Measurements from ENCODE around the gene PPARD.
"Not testable (repeated sequence)": the region's sequence is repeated elsewhere in the genome, so short reads cannot be mapped to it uniquely, and the experiment has no call there.

The PPARD gene

GRCh38 chr6:35406711-35407485 is 64.5 kb downstream of the PPARD start:
- no peak for DNase-seq (ENCODE audit: low spot score)

DNA sequence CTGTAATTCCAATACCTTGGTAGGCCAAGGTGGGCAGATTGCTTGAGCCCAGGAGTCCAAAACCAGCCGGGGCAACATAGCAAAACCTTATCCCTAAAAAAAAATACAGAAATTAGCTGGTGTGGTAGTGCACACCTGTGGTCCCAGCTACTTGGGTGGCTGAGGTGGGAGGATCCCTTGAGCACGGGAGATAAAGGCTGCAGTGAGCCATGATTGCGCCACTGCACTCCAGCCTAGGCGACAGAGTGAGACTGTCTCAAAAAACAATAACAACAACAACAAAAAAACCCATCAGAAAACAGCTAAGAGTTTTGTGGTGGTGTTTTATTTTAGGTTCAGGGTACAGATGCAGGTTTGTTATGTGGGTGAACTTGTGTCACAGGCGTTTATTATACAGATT is 66.9 kb downstream of the PPARD start:
- DNase-seq (ENCODE audit: low spot score), result no peak

DNA sequence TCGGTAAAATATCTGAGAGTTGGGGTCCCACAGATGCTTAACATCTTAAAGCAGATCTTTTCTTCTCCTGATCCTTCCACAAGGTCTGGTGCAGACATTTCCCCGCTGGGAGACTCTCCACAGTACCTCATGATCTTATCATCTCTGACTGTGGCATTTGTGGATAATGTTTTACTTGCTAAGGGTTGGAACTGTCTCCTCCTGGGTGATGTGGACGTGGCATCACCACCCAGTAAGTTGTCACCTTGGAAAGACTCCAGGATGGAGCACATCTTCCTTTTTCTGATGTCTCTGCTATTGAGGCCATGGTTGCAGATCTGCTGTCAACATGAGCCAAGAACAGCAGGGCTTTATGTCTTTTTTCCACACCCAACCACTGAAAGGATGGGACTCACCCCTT is 67.8 kb downstream of the PPARD start:
- DNase-seq (ENCODE audit: low spot score), result no peak

GRCh38 chr6:35411066-35411465 is 68.7 kb downstream of the PPARD start:
- no peak for DNase-seq (ENCODE audit: low spot score)

DNA sequence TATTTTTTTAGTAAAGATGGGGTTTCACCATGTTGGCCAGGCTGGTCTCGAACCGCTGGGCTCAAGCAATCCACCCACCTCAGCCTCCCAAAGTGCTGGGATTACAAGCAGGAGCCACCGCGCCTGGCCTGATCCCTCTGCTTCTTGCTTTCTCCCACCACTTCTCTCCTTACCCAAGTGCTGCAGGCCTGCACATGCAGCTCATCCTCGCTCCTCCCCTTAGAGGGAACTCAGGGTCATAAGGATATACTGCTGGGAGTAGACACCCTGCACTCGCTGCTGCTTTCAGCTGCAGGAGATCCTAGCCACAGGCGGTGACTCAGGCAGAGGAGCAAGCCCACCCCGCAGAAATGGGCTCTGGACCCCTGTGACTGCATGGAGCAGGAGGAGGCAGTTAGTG is 69.7 kb downstream of the PPARD start:
- DNase-seq (ENCODE audit: low spot score), result no peak

GRCh38 chr6:35413911-35414310 is 71.6 kb downstream of the PPARD start:
- DNase-seq (ENCODE audit: low spot score), result no peak

DNA sequence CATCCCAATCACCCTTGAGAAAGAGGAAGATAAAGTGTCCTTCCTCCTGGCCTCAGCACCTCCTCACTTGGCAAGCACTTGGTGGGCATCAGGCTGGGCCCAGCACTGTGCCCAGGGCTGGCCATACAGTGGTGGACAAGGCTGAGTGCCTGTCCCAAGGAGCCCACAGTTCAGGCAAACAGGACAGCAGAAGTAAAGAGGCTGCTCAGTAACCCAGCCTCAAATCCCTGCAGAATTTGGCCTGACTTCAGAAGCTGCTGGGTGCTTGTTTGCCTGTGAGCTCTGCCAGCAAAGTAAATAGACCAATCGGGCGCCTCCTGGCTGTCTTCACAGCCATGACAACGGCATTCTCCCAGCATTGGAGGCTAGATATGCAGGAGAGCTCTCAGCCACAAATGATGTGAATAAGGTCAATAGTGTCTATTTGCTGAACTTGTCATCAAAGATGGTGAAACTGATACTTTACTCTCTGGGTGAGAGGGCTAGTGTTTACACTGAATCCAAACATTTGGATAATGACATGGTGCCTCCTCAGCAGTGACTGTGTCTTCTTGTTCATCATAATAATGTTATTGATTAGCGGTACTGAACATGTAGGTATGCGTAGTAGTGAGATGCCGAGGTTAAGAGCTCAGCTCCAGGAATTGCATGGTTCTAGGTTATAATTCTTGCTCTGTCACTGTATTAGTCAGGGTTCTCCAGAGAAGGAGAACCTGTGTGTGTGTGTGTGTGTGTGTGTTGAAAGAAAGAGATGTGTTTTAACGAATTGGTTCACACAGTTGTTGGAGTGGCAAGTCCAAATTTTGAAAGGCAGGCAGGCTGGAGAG is 72.9 kb downstream of the PPARD start:
- DNase-seq (ENCODE audit: low spot score), result peak; percentile 70

DNA sequence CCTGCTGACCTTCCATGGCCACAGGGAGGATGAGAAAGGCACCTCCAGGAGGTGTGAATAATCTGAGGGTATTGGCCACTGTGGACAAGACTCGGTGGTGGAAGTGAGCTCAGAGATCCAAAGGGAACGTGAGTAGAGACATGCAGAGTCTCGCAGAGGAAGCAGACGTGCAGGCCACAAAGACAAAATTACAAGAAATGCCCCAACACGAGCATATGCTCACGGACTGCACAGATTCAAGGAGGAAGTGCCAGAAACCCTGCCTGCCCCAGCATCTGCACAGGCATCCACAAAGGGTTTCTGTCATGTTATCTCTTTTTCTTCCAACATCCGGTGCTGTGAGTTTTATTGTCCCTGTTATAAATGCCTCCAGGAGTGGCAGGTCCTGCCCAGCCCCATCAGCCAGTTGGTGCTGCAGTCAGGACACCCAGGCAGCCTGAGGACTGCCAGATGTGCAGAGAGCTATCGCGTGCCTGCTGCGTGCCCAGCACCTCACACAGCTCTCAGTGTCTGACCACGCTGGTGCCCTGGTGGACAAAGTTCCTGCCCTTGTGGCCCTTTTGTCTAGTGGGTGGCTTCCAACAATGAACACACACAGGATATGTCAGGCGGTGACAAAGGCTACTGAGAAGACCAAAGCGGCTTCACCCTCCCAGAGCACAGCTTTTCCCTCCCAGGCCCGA is 75.8 kb downstream of the PPARD start:
- DNase-seq (ENCODE audit: low spot score), result no peak

- DNase-seq (ENCODE audit: low spot score), result no peak
Observed at GRCh38 chr6:35419417-35419816, 77.1 kb downstream of the PPARD start.

- DNase-seq (ENCODE audit: low spot score), result no peak
Observed at GRCh38 chr6:35419961-35420360, 77.6 kb downstream of the PPARD start.

GRCh38 chr6:35425284-35425683 is 82.9 kb downstream of the PPARD start:
- no peak for DNase-seq (ENCODE audit: low spot score)

DNA sequence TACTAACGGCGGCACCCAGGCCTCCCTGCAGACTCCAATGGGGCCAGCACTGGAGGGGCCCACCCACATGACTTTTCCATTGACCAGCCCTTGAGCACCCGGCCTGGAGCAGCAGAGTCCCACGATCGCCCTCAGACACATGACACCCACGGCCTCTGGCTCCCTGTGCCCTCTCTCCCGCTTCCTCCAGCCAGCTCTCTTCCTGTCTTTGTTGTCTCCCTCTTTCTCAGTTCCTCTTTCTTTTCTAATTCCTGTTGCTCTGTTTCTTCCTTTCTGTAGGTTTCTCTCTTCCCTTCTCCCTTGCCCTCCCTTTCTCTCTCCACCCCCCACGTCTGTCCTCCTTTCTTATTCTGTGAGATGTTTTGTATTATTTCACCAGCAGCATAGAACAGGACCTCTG is 83.7 kb downstream of the PPARD start:
- no peak for DNase-seq (ENCODE audit: low spot score)

DNA sequence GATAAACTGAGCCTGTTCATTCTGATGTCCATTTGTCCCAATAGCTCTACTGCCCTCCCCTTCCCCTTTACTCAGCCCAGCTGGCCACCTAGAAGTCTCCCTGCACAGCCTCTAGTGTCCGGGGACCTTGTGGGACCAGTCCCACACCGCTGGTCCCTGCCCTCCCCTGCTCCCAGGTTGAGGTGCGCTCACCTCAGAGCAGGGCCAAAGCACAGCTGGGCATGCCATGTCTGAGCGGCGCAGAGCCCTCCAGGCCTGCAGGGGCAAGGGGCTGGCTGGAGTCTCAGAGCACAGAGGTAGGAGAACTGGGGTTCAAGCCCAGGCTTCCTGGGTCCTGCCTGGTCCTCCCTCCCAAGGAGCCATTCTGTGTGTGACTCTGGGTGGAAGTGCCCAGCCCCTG is 85.1 kb downstream of the PPARD start:
- no peak for DNase-seq (ENCODE audit: low spot score)

DNA sequence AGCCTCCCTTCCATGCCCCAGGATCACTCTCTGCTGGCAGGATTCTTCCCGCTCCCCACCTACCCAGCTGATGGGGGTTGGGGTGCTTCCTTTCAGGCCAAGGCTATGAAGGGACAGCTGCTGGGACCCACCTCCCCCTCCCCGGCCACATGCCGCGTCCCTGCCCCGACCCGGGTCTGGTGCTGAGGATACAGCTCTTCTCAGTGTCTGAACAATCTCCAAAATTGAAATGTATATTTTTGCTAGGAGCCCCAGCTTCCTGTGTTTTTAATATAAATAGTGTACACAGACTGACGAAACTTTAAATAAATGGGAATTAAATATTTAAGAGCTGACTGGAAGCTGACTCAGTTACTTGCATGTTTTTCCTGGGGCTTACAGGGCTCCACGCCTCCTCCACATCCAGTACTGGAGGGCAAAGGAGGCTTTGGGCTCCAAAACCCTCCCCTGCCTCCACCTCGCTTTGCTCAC is 85.5 kb downstream of the PPARD start:
- DNase-seq (ENCODE audit: low spot score), result no peak

- no peak for DNase-seq (ENCODE audit: low spot score)
Observed at GRCh38 chr6:35428421-35429149, 86.2 kb downstream of the PPARD start.

GRCh38 chr6:35429463-35429862 is 87.1 kb downstream of the PPARD start:
- no peak for DNase-seq (ENCODE audit: low spot score)

GRCh38 chr6:35432291-35432690 is 89.9 kb downstream of the PPARD start:
- DNase-seq (ENCODE audit: low spot score), result no peak

GRCh38 chr6:35432702-35433101 is 90.3 kb downstream of the PPARD start:
- DNase-seq (ENCODE audit: low spot score), result not testable (repeated sequence)

DNA sequence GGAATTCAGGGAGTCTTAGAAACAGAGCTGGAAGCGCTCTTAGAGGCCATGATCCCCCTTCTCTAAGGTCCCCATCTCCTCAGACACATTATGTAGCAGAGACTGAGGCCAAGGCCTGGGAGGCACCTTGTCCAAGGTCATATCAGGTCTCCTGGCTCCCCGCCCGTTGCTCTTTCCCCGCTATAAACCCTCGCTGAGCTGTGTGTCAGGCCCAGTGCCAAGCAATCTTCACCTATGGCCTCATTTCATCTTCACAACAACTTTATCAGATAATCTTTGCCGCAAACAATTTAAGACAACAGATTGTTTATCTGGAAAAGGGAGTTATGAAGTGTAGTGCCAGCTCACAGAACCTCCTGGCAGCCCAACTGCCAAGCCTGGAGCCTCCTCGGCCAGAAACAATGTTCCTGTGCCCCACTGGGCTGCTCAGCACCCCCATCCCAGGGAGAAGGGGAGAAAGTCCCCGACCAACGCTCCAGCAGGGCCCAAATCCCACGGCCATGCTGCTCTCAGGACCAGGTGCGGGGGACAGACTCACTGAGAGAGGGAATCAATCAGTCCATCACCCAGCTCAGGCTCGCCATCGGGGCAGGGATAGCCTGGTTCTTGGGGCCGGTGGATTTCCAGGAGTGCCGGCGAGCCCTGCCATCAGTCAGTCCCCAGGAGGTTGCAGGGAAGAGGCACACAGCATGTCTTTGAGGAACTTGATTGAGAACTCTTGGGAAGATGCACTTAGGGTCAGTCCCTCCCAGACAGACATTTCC is 92.9 kb downstream of the PPARD start:
- DNase-seq (ENCODE audit: low spot score), result no peak

DNA sequence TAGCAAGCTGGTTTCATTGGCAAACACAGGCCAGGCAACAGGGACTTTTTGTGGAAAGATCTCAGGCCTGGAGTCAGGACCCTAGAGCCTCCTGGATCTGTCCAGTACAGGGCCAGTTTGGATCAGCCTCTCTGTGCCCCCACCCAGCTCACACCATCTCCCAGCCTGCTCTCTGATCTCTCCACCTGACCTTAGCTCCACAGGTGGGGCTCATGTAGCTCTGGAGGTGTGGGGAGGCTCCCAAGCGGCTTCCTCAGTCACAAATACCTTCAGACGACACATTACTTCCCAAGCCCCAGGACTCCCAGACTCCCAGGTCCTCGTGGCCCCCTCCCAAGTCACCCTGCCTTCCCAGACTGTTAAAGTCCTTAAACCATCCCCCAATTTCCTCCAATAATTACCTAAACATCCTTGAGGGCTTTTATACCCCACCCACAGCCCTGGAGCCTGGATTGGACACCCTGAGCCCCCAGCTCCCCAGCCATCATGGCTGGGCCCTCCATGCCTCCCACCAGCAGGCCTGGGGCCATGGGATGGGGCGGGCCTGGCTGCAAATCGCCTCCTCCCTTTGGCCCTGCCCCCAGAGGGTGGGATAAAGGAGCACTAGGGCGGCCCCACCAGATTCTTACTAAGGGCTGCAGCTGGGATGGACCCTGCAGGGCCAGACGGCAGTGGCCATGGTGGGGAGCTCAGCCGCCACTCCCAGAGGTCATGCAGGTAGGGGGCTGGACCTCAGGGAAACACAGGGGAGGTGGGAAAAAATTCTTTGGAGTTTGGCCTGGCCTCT is 93.9 kb downstream of the PPARD start:
- no peak for DNase-seq (ENCODE audit: low spot score)

Data from ecto neural progenitor cell (in vitro differentiated cells).